ENCODE measurements around the gene IPO9.

The IPO9 gene

DNA sequence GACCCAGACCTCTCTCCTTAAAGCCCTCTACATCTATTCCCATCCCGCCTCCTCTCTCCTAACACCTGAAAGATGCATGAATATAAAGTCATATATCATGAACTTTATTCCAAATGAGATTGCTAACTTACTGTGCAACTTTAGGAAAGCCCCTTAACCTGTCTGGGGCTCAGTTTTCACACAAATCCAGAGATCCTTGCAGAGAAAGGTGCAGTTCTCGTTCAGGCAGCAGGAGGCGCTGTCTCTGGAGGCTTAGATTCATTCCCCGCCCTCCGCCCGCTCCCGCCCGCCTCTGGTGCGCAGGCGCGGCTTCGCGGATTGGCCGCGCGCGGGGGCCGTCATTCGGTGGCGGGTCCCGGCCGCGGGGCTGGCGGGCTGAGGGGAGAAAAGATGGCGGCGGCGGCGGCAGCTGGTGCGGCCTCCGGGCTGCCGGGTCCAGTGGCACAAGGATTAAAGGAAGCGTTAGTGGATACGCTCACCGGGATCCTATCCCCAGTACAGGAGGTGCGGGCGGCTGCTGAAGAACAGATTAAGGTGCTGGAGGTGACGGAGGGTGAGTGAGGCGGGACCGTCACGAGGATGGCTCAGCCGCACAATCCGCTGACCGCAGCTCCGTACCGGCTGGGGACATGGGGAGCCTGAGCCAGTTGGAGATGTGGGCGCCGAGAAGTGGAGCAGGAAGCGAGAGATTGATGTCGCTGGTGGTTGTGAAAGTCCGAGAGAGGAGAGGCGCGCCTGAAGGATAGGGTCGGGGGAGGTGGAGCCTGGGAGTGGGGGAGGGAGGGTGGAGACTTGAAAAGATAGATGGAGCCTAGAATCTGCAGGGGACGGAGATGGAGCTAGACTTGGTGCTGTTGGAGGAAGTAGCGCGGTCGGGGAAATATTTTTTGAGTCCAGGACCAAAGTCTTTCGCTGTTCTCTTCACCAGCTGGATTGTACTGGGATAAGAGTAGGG is at the start of gene IPO9:
IPO9 (plus strand) TSS at position 338 of the 955 bp plus-strand sequence; CDS start at position 391, 53 bp downstream.
- DNase-seq (ENCODE audit: low read depth), result peak; percentile 96
- H3K4me3 ChIP-seq (ENCODE audit: low read depth, low read length), result peak within 1 kb of the TSS; percentile 95
- TF ChIP-seq, protein P1, sequence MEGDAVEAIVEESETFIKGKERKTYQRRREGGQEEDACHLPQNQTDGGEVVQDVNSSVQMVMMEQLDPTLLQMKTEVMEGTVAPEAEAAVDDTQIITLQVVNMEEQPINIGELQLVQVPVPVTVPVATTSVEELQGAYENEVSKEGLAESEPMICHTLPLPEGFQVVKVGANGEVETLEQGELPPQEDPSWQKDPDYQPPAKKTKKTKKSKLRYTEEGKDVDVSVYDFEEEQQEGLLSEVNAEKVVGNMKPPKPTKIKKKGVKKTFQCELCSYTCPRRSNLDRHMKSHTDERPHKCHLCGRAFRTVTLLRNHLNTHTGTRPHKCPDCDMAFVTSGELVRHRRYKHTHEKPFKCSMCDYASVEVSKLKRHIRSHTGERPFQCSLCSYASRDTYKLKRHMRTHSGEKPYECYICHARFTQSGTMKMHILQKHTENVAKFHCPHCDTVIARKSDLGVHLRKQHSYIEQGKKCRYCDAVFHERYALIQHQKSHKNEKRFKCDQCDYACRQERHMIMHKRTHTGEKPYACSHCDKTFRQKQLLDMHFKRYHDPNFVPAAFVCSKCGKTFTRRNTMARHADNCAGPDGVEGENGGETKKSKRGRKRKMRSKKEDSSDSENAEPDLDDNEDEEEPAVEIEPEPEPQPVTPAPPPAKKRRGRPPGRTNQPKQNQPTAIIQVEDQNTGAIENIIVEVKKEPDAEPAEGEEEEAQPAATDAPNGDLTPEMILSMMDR (IDR thresholded peaks at IDR 0.05; ENCODE audit: insufficient read depth, low read depth, low read length, missing control alignments), result peak; percentile 95

DNA sequence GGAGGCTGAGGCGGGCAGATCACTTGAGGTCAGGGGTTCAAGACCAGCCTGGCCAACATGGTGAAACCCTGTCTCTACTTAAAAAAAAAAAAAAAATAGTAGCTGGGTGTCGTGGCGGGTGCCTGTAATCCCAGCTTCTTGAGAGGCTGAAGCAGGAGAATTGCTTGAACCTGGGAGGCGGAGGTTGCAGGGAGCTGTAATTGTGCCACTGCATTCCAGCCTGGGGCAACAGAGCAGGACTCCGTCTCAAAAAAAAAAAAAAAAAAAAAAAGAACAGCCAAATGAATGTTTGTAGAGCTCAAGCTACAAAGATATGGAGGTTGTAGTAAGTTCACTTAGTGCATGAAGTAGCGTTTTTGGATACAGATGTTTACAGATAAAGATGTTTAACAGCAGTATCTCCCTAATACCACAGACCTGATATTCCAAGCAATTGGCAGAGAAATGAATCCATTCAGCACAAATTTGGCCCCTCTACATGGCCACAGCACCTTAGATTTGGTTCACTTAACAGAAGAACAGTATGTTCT is 49.5 kb upstream of the IPO9 start:
- TF ChIP-seq, protein P1 (IDR thresholded peaks at IDR 0.05; ENCODE audit: insufficient read depth, low read depth, low read length, missing control alignments), result no peak
- no peak for DNase-seq (ENCODE audit: low read depth)

DNA sequence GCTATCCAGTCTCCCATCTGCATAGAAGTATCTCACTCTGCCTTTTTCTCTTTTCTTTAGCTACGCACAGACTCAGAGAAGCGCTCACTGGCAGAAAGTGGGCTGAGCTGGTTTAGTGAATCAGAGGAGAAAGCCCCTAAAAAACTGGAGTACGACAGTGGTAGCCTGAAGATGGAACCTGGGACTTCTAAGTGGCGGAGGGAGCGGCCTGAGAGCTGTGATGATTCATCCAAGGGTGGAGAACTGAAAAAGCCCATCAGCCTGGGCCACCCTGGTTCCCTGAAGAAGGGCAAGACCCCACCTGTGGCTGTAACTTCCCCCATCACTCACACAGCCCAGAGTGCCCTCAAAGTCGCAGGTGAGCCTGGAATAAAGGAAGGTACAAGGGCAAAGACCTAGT is 48.0 kb upstream of the IPO9 start:
- TF ChIP-seq, protein P1 (IDR thresholded peaks at IDR 0.05; ENCODE audit: insufficient read depth, low read depth, low read length, missing control alignments), result no peak
- no peak overlapping the region for H3K4me3 ChIP-seq (ENCODE audit: low read depth, low read length)
- no peak for DNase-seq (ENCODE audit: low read depth)

More for the DNA sequence above, 49.5 kb upstream of the IPO9 start:
- no peak overlapping the region for H3K4me3 ChIP-seq (ENCODE audit: low read depth, low read length)

DNA sequence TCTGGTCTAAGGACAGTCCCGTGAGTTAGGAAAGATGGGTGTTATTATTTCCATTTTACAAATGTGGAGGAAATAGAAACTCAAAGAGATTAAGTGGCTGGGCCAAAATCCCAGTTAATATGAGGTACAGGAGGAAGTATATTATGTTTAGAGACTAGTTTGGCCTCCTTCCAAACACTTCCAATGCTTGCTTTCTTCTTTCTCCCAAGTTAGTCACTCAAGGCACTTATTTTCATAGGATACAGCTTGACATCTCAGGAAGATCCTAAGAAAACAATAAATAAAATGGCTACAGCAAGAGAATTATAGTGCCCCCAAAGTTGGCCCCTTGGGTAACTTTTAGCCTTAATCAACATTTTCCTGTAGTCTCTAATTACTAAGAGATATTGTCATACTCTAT is 47.5 kb upstream of the IPO9 start:
- H3K4me3 ChIP-seq (ENCODE audit: low read depth, low read length), result no peak overlapping the region
- TF ChIP-seq, protein P1 (IDR thresholded peaks at IDR 0.05; ENCODE audit: insufficient read depth, low read depth, low read length, missing control alignments), result no peak
- no peak for DNase-seq (ENCODE audit: low read depth)

DNA sequence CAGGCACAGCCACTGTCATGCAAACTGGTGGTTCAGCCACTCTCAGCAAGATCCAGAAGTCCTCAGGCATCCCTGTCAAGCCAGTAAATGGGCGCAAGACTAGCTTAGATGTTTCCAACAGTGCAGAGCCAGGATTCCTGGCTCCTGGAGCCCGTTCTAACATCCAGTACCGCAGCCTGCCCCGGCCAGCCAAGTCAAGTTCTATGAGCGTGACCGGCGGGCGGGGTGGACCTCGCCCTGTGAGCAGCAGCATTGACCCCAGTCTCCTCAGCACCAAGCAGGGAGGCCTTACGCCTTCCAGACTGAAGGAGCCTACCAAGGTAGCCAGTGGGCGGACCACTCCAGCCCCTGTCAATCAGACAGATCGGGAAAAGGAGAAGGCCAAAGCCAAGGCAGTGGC is 46.6 kb upstream of the IPO9 start:
- DNase-seq (ENCODE audit: low read depth), result no peak
- H3K4me3 ChIP-seq (ENCODE audit: low read depth, low read length), result no peak overlapping the region
- TF ChIP-seq, protein P1 (IDR thresholded peaks at IDR 0.05; ENCODE audit: insufficient read depth, low read depth, low read length, missing control alignments), result no peak

DNA sequence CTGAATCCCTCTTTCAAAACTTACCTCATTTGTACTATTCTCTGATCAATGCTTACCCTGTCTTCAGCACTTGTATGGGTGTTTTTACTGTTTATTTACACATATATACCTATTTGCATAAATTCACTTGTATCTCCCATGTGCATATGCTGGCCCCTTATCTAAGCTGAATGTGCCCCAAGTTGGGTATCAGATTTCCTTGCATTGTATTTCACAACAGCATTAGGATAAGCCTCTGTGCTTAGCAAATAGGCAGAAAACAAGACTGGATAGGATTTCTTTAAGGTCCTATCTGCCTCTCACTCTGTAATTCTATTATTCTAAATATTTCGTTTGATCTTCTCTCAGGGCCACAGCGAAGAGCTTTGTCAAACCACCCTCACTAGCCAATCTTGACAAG is 45.9 kb upstream of the IPO9 start:
- TF ChIP-seq, protein P1 (IDR thresholded peaks at IDR 0.05; ENCODE audit: insufficient read depth, low read depth, low read length, missing control alignments), result no peak
- no peak overlapping the region for H3K4me3 ChIP-seq (ENCODE audit: low read depth, low read length)
- DNase-seq (ENCODE audit: low read depth), result no peak
